Loucy (cell line): ENCODE results near the gene LRIT3.

Experiments used
- CTCF ChIP-seq: fragments of 200-600 bp; sonication (generic); conservative IDR thresholded peaks from 2 replicates; pipeline ENCODE4 v1.5.1; 2014; ENCODE audit warnings: mild to moderate bottlenecking, antibody characterized with exemption, low read length
- EZH2phosphoT487 ChIP-seq: fragments of 200-600 bp; IDR thresholded peaks from 2 replicates; pipeline ENCODE4 v1.6.1; 2018; ENCODE audit warnings: antibody characterized with exemption, mild to moderate bottlenecking, moderate library complexity, borderline replicate concordance

- TF ChIP-seq CTCF (no peak), EZH2phosphoT487 (no peak)
These were observed 26.0 kb downstream of the LRIT3 start for GRCh38 chr4:109873791-109874514.
